ENCODE data around the gene RTL10.

RTL10 gene

DNA sequence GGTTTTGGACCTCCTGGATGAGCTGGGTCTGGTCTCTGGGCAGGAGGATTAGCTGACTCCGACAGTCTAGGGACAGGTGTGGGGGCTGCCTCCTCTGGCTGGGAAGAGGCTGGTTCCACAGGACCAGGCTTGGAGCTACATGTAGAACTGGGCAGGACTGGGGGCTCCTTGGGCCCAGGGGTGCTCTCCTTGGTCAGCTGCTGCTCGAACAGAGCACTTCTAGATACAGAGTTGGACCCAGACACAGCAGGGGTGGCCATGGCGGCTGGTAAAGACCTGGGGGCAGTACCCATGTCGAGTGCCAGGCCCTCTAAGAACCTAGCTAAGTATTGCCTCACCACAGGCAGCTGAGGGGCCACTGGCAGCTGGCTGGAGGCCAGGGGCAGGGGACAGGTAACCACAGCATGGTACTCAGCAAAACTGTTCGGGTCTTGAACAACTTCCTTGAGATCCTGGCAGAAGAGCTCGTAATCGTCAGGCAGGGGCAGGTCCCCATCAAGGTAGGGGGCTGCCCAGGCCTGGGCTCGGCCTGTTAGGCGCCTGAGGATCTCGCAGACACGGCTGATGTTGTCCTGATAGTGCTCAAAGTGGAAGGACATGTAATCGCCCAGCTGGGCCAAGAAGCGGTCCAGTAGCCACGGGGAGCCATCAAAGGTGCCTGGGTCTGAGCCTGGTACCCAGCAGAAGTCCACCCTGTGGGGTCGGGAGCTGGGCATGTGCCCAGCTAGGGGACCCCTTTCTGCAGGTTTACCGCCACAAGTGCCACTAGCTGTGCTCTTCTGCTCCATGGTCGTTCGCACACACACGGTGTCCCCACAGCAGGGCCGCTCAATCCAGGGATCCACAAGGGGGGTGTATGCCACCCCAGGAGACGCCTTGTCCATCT, 3.1 kb downstream of the RTL10 start:
- in situ Hi-C loops (cut with HindIII; ENCODE audit: low pct_ligation_motif_present, low pct_unique_long_range_greater_than_20kb, low sequenced_read_pairs) = no loop called here
- DNase-seq = no peak

GRCh38 chr22:19850763-19851109, 3.9 kb downstream of the RTL10 start:
- in situ Hi-C loops (cut with HindIII; ENCODE audit: low pct_ligation_motif_present, low pct_unique_long_range_greater_than_20kb, low sequenced_read_pairs) = no loop called here
- DNase-seq = no peak

DNA sequence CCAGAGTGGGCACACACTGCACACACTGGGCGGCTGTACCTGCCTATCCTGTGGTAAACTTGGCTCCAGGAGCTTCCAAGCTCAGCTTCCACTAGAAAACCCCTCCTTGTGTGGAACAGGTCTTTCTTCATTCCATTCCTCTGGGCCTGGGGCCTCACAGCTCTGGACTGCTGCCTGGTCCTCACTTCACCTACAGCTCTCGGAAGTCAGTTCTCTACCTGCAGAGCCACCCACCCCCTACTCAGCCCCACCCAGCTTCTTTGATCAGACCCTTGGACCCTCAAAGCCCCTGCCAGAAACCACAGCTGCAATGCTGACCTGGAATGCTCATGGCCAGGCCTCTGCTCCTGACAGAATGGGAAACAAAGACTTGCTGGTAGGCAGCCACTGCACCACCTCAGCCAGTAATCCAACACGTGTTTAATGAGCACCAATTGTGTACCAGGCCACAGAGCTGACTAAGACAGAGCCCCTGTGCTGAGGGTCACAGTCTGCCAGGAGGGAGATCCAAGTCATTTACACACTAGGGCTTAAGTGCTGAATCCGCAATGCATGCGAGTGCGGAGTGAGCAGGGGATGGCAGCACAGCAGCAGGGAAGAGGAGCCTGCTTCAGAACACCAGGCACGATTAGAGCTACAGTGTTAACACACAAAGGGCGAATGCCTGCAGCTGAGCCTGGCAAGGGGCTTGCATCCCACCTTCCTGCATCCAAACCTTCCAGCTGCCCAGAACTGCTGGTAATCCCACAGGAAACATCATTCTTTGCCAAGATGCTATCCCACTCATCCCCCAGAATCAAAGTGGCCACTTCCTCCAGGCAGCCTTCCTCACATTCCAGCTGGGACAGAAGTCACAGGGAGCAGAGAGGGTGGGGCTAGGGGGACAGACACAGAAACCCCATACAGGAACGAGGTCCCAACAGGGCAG, 4.6 kb downstream of the RTL10 start:
- DNase-seq = no peak
- in situ Hi-C loops (cut with HindIII; ENCODE audit: low pct_ligation_motif_present, low pct_unique_long_range_greater_than_20kb, low sequenced_read_pairs) = no loop called here

GRCh38 chr22:19848298-19849224, 6.1 kb downstream of the RTL10 start:
- in situ Hi-C loops (cut with HindIII; ENCODE audit: low pct_ligation_motif_present, low pct_unique_long_range_greater_than_20kb, low sequenced_read_pairs) = no loop called here
- DNase-seq = peak; percentile 11

GRCh38 chr22:19847345-19847632, 7.4 kb downstream of the RTL10 start:
- in situ Hi-C loops (cut with HindIII; ENCODE audit: low pct_ligation_motif_present, low pct_unique_long_range_greater_than_20kb, low sequenced_read_pairs) = no loop called here
- no peak for DNase-seq

DNA sequence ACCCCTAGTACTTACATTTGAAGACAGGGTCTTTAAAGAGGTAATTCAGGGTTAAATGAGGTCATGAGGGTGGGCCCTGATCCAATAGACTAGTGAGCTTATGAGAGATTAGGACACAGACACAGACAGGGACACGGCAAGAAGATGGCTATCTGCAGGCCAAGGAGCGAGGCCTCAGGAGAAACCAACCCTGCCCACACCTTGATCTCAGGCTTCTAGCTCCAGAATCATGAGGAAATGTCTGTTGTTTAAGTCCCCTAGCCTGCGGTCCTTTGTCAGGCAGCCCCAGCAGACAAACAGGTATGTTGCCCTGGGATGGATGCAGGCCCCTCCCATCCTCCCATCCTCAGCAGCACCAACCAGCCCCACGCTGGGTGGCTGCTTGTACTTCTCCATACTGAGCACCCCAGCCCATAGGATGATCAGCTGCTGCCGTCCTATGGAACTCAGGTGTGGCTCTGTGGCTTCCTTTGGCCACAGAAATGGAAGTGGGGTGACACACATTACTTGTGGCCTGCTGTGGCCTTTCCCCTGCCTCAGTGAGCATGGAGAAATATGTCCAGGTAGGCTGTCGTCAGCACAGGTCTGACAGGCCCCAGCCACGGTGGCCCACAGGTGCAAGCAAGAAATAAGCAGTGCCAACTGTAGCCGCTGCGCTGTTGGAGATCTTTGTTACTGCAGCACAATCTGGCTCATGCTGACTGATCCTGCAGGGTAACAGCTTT, 7.9 kb downstream of the RTL10 start:
- DNase-seq = no peak
- in situ Hi-C loops (cut with HindIII; ENCODE audit: low pct_ligation_motif_present, low pct_unique_long_range_greater_than_20kb, low sequenced_read_pairs) = no loop called here

GRCh38 chr22:19845054-19845722, 9.5 kb downstream of the RTL10 start:
- in situ Hi-C loops (cut with HindIII; ENCODE audit: low pct_ligation_motif_present, low pct_unique_long_range_greater_than_20kb, low sequenced_read_pairs) = no loop called here
- DNase-seq = no peak

GRCh38 chr22:19844377-19845053, 10.2 kb downstream of the RTL10 start:
- in situ Hi-C loops (cut with HindIII; ENCODE audit: low pct_ligation_motif_present, low pct_unique_long_range_greater_than_20kb, low sequenced_read_pairs) = no loop called here
- no peak for DNase-seq

DNA sequence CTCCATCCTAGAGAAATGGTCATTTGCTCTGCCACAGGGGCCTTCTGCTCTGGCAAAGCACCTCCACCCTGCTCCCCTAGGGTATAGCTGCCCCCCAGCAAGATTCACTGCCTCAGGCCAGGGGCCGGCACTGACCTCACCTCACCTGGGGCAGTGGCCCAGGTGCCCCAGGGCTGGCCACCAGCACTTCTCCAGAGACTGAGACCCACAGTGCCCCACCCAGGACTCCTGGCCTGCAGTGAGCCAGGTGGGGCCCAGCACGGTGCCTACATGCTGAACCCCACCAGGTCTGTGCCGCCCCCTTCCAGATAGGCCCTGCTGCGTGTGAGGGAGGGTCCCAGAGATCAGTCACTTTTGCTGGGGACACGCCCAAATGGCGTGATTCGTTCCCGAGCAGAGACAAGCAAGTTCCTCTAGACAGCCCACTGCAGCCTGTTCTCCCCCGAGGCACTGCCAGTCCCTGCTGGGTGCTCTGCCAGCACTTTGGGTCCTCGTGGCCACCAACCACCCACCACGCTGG, 10.8 kb downstream of the RTL10 start:
- DNase-seq = no peak
- in situ Hi-C loops (cut with HindIII; ENCODE audit: low pct_ligation_motif_present, low pct_unique_long_range_greater_than_20kb, low sequenced_read_pairs) = no loop called here

DNA sequence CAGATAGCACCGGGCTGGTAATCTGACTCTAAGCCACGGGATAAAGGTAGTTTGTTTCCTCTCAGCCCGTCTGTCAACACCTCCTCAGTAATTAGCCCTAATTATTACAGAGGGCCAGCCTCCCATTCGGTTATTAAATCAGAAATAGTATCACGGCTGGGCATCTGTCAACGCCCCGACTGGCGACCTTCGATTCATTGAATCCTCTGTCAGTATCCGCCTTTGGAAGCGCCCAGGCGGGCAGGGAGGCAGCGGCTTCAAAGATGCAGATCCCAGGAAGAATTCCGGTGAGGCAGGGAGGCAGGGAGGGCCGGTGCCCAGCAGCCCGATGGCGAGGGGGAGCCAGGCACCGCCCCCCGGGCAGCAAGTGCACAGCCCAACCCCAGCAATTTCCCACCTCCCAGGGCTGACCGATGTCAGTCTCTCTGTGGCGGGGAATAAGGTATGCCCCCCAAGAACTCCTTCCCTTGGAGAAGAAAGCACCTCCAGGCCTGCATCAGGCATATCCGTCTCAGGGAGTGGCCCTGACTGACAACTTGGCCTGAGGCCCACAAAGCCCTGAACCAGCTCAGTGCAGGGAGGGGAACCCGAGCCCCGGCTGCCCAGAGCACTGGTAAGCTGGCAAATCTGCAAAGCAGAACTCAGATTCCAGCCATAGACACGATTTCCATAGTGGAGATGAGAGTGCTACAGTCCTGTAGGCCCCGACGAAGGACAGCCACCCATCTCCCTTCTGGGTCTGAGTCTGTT, 11.4 kb downstream of the RTL10 start:
- DNase-seq = no peak
- in situ Hi-C loops (cut with HindIII; ENCODE audit: low pct_ligation_motif_present, low pct_unique_long_range_greater_than_20kb, low sequenced_read_pairs) = no loop called here

DNA sequence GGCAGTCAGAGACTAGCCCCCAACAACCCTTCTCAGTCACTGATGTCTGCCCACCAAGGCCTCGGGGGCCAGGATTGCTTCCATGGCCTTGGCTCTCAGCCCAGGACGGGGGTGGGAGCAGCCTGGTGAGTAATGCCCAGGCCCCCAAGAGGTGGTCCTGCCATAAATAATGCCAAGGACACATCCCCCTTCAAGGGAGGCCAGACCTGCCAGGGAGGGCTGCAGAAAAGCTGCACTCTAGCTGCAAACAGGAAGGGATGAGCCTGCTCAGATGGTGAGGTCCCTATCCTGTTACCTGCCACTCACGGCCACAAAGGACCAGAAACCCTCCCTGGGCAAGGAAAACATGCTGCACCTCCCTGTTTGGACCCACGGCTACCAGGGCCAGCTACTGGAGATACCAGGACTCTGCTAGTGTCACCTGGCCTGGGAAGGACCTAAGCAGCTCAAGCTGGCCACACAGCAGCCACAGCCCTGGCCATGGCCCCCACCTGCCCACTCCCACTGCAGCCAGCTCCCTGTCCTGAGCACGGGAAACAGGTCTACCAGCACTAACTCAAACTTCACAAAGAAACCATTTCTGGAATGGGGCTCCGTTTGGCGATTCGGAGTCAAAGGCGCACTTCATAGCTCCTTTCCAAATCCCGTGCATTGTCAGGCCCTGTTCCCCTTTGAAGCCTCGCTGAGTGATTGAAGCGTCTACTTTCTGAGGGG, 12.1 kb downstream of the RTL10 start:
- no peak for DNase-seq
- in situ Hi-C loops (cut with HindIII; ENCODE audit: low pct_ligation_motif_present, low pct_unique_long_range_greater_than_20kb, low sequenced_read_pairs) = no loop called here

GRCh38 chr22:19841641-19842392, 12.9 kb downstream of the RTL10 start:
- in situ Hi-C loops (cut with HindIII; ENCODE audit: low pct_ligation_motif_present, low pct_unique_long_range_greater_than_20kb, low sequenced_read_pairs) = no loop called here
- DNase-seq = no peak

DNA sequence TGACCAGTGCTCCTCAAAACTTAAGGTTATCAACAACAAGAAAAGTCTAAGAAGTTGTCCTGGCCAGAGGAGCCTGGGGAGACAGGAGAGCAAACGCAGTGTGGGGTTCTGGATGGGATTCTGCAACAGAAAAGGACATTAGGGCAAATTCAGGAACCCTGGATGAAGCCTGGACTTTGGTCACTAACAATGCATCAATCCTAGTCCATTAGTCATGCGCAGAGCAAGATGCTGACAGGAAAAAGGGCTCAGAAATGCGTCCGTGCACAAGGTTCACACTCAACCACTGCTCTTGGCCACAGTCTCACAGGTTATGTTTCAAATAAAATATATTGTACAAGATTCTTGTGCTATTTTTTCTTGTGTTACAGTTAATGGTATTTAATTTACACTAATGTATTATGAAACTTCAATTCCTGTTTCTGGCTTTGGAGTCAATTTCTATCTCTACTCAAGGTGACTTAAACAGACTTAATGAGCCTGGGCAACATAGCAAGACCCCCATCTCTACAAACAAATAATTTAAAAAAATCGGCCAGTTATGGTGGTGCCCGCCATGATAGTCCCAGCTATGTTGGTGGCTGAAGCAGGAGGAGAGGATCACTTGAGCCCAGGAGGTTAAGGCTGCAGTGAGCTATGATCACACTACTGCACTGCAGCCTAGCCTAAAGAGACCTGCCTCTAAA, 13.6 kb downstream of the RTL10 start:
- no peak for DNase-seq
- in situ Hi-C loops (cut with HindIII; ENCODE audit: low pct_ligation_motif_present, low pct_unique_long_range_greater_than_20kb, low sequenced_read_pairs) = no loop called here

DNA sequence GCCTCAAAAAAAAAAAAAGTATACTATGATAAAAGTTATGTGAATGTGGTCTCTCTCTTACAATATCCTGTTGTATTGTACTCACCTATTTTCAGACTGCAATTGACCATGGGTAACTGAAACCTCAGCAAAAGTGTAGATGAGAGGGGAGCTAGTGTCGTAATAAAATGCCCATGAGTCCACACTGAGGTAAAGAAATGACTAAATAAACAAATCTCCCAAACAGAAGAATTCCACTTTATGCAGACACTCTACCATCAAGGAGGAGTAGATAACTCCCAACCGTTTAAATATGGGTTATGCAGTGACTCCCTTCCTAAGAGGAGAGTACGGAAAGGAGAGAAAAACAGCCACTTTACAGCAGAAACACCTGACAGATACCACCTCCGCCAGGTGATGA, 14.6 kb downstream of the RTL10 start:
- no peak for DNase-seq
- in situ Hi-C loops (cut with HindIII; ENCODE audit: low pct_ligation_motif_present, low pct_unique_long_range_greater_than_20kb, low sequenced_read_pairs) = no loop called here

DNA sequence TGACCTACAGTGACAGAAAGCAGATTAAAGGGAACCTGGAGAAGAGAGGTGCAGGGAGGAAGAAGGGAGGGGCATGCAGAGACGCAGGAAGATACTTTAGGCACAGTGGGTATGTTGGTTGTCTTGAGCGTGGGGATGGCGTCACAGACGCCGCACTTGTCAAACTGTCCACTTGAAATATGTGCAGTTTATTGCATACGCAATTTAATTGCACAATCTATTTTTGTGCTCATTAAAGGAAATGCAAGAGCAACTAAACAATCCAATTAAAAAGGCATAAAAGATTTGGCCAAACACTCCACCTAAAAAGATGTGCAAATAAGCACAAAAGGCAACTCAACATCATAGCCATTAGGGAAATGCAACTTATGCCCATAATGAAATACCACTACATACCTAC, 16.8 kb downstream of the RTL10 start:
- in situ Hi-C loops (cut with HindIII; ENCODE audit: low pct_ligation_motif_present, low pct_unique_long_range_greater_than_20kb, low sequenced_read_pairs) = no loop called here
- no peak for DNase-seq
